Astrocyte (in vitro differentiated cells and primary cell): Measurements from ENCODE around the gene ASPN. TPM values are rescaled to one million over a fixed set of nuclear protein-coding genes. Genes with fewer than 3 reads are reported as not detected.
A peak's percentile ranks its signal among the peaks of the same experiment; 100 is the strongest.

ENCODE experiments used
- DNase-seq: peaks from one replicate; pipeline ENCODE4 v3.0.0-alpha.2; 2010; ENCODE audit warnings: low read depth
- FAIRE-seq: peaks from 2 replicates; lab custom pipeline; 2011; peaks lifted over from hg19 to GRCh38; lab: Jason Lieb, UNC
- H2AFZ ChIP-seq: 2 replicates; pipeline ENCODE4 v1.6.0; 2012; ENCODE audit warnings: low read depth, low read length, inconsistent platforms
- H3K27ac ChIP-seq: 2 replicates; pipeline ENCODE4 v1.5.1; 2011; ENCODE audit warnings: low read depth, low read length, inconsistent platforms
- H3K27me3 ChIP-seq: 2 replicates; pipeline ENCODE4 v1.6.0; 2011; ENCODE audit warnings: low read length, inconsistent platforms; ENCODE audit not compliant: insufficient read depth
- H3K36me3 ChIP-seq: 2 replicates; pipeline ENCODE4 v1.5.1; 2011; ENCODE audit warnings: low read length, inconsistent platforms; ENCODE audit not compliant: insufficient read depth
- H3K4me1 ChIP-seq: 2 replicates; pipeline ENCODE4 v1.5.1; 2011; ENCODE audit warnings: low read length, inconsistent platforms; ENCODE audit not compliant: insufficient read depth
- H3K4me2 ChIP-seq: 2 replicates; pipeline ENCODE4 v1.6.0; 2012; ENCODE audit warnings: low read length, inconsistent platforms
- H3K4me3 ChIP-seq: 2 replicates; pipeline ENCODE4 v1.5.1; 2011; ENCODE audit warnings: low read depth, mild to moderate bottlenecking, low read length, inconsistent platforms; ENCODE audit not compliant: insufficient read depth
- H3K79me2 ChIP-seq: 2 replicates; pipeline ENCODE4 v1.6.0; 2012; ENCODE audit warnings: mild to moderate bottlenecking, low read length, inconsistent platforms; ENCODE audit not compliant: insufficient read depth
- H3K9ac ChIP-seq: 2 replicates; pipeline ENCODE4 v1.6.0; 2012; ENCODE audit warnings: mild to moderate bottlenecking, low read length, inconsistent platforms
- H3K9me3 ChIP-seq: 2 replicates; pipeline ENCODE4 v1.5.1; 2012; ENCODE audit warnings: low read depth, mild to moderate bottlenecking, low read length, inconsistent platforms; ENCODE audit not compliant: insufficient read depth
- H4K20me1 ChIP-seq: 2 replicates; pipeline ENCODE4 v1.6.0; 2012; ENCODE audit warnings: low read length, inconsistent platforms; ENCODE audit not compliant: insufficient read depth
- H3K27ac Mint-ChIP-seq: one replicate; pipeline ENCODE4 v1.8.0; 2021; ENCODE audit warnings: mild to moderate bottlenecking, mixed read lengths; ENCODE audit not compliant: unreplicated experiment
- H3K27me3 Mint-ChIP-seq: one replicate; pipeline ENCODE4 v1.8.0; 2021; ENCODE audit warnings: low read depth, mixed read lengths; ENCODE audit not compliant: unreplicated experiment
- H3K36me3 Mint-ChIP-seq: one replicate; pipeline ENCODE4 v1.8.0; 2021; ENCODE audit warnings: low read depth, mixed read lengths; ENCODE audit not compliant: unreplicated experiment
- H3K4me1 Mint-ChIP-seq: one replicate; pipeline ENCODE4 v1.8.0; 2021; ENCODE audit warnings: low read depth, mixed read lengths; ENCODE audit not compliant: unreplicated experiment
- H3K4me3 Mint-ChIP-seq: one replicate; pipeline ENCODE4 v1.8.0; 2021; ENCODE audit warnings: mild to moderate bottlenecking, moderate library complexity, mixed read lengths; ENCODE audit not compliant: unreplicated experiment
- H3K9me3 Mint-ChIP-seq: one replicate; pipeline ENCODE4 v1.8.0; 2021; ENCODE audit warnings: mild to moderate bottlenecking, mixed read lengths; ENCODE audit not compliant: unreplicated experiment
- CTCF ChIP-seq: IDR thresholded peaks from 2 replicates; pipeline ENCODE4 v1.5.1; 2011; ENCODE audit warnings: low read depth, mild to moderate bottlenecking, inconsistent platforms, low read length, moderate library complexity; ENCODE audit not compliant: insufficient read depth
- EZH2 ChIP-seq: IDR thresholded peaks from 2 replicates; pipeline ENCODE4 v1.6.1; 2012; ENCODE audit warnings: mild to moderate bottlenecking, low read length, inconsistent platforms; ENCODE audit not compliant: insufficient read depth
- total RNA-seq: library from RNA; stranded (reverse); gene quantifications from 2 replicates; pipeline ENCODE4 v1.2.1, GENCODE V29; 2021

The ASPN gene
- total RNA-seq, 1 donor from 2014 or later, result not detected

- no peak overlapping the region for H3K27ac ChIP-seq
- no peaks in the 10 kb centered on the region for H4K20me1 ChIP-seq
- Mint-ChIP-seq H3K36me3 (no peaks in the 10 kb centered on the region), H3K4me3 (no peak overlapping the region), H3K27me3 (no peaks in the 10 kb centered on the region), H3K9me3 (no peaks in the 10 kb centered on the region), H3K27ac (no peak overlapping the region), H3K4me1 (no peaks in the 10 kb centered on the region)
- H3K4me3 ChIP-seq, result no peak overlapping the region
- no peaks in the 10 kb centered on the region for H3K27me3 ChIP-seq
- DNase-seq (peak; percentile 77), FAIRE-seq (no peak)
- TF ChIP-seq CTCF (no peak), EZH2 (no peak)
- no peaks in the 10 kb centered on the region for H3K36me3 ChIP-seq
- H2AFZ ChIP-seq, result no peak overlapping the region
- no peaks in the 10 kb centered on the region for H3K4me1 ChIP-seq
- no peaks in the 10 kb centered on the region for H3K9me3 ChIP-seq
- H3K79me2 ChIP-seq, result no peaks in the 10 kb centered on the region
- no peak overlapping the region for H3K9ac ChIP-seq
- H3K4me2 ChIP-seq, result no peak overlapping the region
These were observed 43.0 kb upstream of the ASPN start for GRCh38 chr9:92525306-92525705.

DNA sequence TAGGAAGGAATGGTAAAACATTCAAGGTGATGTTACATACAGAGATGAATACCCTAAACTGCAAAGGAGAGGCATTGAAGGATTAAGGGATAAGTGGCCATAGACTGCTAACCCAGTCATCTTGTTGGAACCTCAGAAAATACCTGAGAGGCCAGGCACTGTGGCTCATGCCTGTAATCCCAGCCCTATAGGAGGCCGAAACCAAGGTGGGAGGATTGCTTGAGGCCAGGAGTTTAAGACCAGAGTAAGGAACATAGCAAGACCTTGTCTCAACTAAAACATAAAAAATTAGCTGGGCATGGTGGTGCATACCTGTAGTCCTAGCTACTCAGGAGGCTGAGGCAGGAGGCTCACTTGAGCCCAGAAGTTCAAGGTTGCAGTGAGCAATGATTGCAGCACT is 42.6 kb upstream of the ASPN start:
- Mint-ChIP-seq H3K36me3 (no peaks in the 10 kb centered on the region), H3K27me3 (no peaks in the 10 kb centered on the region), H3K27ac (no peak overlapping the region), H3K4me3 (no peak overlapping the region), H3K9me3 (no peaks in the 10 kb centered on the region), H3K4me1 (no peaks in the 10 kb centered on the region)
- no peak for FAIRE-seq
- H3K79me2 ChIP-seq, result no peaks in the 10 kb centered on the region
- H3K9ac ChIP-seq, result no peak overlapping the region
- H3K9me3 ChIP-seq, result no peaks in the 10 kb centered on the region
- no peaks in the 10 kb centered on the region for H3K36me3 ChIP-seq
- TF ChIP-seq CTCF (no peak), EZH2 (no peak)
- DNase-seq, result no peak
- H3K4me3 ChIP-seq, result no peak overlapping the region
- no peaks in the 10 kb centered on the region for H3K4me1 ChIP-seq
- H3K4me2 ChIP-seq, result no peak overlapping the region
- no peaks in the 10 kb centered on the region for H3K27me3 ChIP-seq
- no peaks in the 10 kb centered on the region for H4K20me1 ChIP-seq
- no peak overlapping the region for H2AFZ ChIP-seq
- H3K27ac ChIP-seq, result no peak overlapping the region

GRCh38 chr9:92522983-92523970 is 41.0 kb upstream of the ASPN start:
- Histone ChIP-seq H3K36me3 (no peaks in the 10 kb centered on the region), H3K4me1 (no peaks in the 10 kb centered on the region), H3K4me2 (no peak overlapping the region), H3K9me3 (no peaks in the 10 kb centered on the region), H4K20me1 (no peaks in the 10 kb centered on the region), H3K27me3 (no peaks in the 10 kb centered on the region), H3K9ac (no peak overlapping the region), H2AFZ (no peak overlapping the region), H3K4me3 (no peak overlapping the region), H3K79me2 (no peaks in the 10 kb centered on the region), H3K27ac (no peak overlapping the region)
- Mint-ChIP-seq H3K4me3 (no peak overlapping the region), H3K36me3 (peaks cover 3% of the 10 kb centered on the region), H3K9me3 (peaks cover 3% of the 10 kb centered on the region), H3K27ac (no peak overlapping the region), H3K4me1 (no peaks in the 10 kb centered on the region), H3K27me3 (no peaks in the 10 kb centered on the region)
- TF ChIP-seq EZH2, result no peak
- FAIRE-seq (no peak), DNase-seq (no peak)
